ENCODE measurements around the gene PROK2.

Gene PROK2

DNA sequence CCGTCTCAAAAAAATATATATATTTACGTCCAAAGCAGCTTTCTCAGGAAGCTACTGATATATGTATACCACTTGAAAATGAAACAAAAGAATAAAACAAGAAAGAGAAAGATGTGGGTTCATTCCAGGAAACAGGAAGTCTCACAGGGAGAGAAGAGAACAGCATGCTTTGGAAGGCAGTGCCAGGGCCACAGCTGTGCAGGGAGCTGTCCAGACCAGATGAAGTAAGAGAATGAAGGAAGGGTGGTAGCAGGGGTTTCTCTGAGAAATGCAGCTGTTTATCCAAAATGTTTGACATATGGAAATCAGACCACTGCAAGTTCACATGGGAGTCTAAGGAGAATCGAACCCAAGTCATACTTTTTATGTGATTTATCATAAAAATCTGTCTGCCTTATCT is 40.2 kb downstream of the PROK2 start:
- DNase-seq (ENCODE audit: low read depth in 1 of 2, low spot score in 1 of 2): no peak

DNA sequence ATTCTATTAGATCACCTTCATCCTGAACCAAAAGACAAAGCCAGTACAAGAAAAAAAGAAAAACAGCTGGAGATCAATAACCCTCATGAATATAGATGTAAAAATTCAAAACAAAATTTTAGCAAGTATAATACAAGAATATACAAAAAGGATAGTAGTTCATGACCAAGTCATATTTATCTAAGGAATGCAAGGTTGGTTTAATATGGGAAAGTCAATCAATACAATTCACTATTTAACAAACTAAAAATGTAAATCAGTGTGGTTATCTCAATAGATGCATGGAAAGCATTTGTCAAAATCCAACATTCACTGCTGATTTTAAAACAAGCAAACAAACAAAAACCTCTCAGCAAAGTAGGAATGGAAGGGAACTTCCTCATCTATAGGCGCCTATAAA is 42.3 kb downstream of the PROK2 start:
- no peak for DNase-seq (ENCODE audit: low read depth in 1 of 2, low spot score in 1 of 2)

DNA sequence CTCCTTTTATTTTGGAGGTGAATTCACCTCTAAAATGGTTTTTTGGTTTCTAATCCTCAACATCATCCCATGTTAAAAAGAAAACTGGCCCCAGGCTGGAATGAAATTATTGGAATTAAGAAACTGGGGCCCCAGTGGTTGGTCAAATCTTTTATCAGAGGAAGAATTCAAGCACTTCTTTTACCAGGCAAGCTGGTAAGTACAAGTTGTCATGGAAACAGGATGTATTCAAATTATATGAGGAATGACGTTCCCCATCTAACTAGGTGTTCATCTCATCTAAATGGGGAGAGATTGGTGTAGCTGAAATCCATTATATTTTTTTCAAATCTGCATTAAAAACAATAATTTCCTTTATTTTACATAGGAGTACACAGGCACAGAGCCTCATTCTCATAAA is 50.1 kb downstream of the PROK2 start:
- no peak for DNase-seq (ENCODE audit: low read depth in 1 of 2, low spot score in 1 of 2)

DNA sequence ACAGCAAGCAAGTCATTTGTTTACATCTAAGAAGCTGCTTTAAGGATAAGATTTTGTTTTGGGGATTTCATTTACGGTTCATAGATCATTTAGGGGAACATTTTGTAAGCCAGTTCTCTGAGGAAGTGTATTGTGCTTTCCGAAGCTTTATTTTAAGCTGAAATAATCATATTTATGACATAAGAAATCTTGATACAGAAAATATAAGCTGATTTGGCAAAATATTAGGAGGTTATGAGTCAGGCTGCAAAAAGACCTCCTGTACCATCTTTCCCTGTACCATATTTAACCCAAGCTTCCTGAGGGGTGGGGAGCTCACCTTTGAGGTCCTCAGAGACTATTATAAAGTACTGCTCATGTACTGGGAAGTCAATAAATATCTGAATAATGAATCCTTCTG is 51.6 kb downstream of the PROK2 start:
- no peak for DNase-seq (ENCODE audit: low read depth in 1 of 2, low spot score in 1 of 2)

DNA sequence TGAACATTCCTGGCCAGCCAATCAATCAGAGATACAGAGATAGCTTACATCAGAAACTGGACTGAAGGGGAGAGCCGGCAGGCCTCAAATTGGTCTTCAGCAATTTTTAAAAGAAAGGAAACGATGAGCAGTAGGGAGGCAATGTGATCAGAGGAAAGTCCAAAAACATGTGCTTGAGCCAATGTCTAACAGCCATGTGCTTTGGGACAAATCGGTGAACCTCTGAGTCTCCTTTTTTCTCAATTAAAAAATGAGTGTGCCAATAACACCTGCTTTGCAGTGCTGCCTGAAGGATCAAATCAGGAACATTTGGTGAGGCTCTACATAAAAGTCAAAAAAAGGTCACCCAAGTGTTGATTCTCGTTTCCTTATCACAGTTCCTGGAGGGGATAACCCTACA is 52.3 kb downstream of the PROK2 start:
- no peak for DNase-seq (ENCODE audit: low read depth in 1 of 2, low spot score in 1 of 2)

DNA sequence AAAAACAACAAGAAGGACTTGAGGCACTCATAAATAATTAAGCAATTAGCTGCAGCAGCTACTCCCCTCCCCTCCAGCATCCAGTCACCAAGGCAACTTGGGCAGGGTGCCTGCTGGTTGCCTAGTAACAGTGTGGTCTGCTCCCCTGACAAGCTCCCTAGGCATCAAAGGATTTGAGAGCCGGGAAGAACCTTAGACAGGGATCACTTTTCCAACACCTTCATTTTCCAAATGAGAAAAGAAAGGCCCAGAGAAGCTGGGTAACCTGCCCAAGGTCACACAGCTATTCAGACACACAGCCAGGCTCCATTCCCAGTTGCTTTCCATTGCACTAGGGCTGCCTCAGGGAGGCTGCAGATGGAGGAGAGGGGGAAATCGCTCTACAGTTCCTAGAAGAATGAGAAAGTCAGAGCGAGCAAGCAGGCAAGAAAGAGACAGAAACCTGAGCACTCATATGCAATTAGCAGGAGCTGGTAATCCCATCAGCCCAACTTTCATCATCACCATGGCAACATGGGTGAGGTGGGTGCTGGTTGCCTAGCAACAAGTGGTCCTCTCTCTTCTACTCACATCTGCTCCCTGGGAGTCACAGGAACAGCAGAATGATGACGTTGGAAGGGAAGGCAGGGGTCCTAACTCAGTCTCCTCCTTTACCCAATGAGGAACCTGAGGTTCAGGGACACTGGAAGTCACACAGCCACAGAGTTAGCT is 56.2 kb downstream of the PROK2 start:
- no peak for DNase-seq (ENCODE audit: low read depth in 1 of 2, low spot score in 1 of 2)

DNA sequence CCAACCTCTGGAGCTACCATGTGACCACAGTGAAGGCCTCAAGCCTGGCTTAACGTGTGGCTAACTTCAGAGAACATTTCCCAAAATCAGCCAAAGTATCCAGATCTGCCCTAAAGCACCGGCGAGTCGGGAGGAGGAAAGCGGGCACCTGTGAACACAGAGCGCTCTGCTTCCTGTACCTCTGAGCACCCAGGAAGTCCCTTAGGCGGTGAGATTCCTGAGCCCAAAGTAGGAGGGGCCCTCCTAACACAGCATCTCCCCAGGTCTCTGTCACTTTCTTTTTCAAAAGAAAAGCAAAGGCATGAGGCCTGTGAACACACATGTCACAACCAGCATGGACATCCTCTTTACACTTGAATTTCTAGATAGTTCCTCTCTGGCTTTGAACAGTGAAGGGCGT is 58.8 kb downstream of the PROK2 start:
- DNase-seq (ENCODE audit: low read depth in 1 of 2, low spot score in 1 of 2): peak; percentile 16 to 34

DNA sequence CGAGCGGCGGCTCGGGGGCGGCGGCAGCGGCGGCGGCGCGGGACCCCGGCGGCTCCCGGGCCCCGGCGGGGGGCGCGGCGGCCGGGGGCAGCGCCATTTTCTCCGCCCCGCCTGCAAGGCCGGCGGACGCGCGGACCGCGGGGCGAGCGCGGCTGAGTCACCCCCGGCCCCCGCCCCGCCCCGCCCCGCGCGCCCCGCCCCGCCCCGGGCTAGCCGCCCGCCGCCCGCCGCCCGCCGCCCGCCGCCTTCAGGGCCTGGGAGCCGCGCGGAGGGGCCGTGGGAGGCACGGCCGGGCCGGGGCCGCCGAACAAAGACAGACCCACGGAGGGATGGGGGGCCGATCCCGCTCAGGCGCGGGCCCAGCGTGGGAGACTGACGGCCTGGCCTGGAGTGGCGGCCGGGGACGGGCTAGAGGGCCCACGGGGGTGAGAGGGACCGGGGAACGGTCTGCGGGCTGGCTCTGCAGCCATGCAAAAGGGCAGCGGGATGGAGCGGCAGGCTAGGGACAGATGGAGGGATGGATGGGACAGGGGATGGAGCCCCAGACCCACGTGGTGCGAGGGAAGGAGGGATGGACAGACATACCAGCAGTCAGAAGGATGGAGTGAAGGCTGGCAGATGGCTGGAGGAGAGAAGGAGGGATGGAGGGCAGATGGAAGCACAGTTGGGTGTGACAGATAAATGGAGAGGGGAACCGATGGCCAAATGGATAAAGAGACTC is 59.5 kb downstream of the PROK2 start, which contains the start of gene EIF4E3:
EIF4E3 (minus strand) TSS at position 132 of the 721 bp plus-strand sequence; CDS start at position 97, 35 bp downstream.
- DNase-seq (ENCODE audit: low read depth in 1 of 2, low spot score in 1 of 2): no peak

DNA sequence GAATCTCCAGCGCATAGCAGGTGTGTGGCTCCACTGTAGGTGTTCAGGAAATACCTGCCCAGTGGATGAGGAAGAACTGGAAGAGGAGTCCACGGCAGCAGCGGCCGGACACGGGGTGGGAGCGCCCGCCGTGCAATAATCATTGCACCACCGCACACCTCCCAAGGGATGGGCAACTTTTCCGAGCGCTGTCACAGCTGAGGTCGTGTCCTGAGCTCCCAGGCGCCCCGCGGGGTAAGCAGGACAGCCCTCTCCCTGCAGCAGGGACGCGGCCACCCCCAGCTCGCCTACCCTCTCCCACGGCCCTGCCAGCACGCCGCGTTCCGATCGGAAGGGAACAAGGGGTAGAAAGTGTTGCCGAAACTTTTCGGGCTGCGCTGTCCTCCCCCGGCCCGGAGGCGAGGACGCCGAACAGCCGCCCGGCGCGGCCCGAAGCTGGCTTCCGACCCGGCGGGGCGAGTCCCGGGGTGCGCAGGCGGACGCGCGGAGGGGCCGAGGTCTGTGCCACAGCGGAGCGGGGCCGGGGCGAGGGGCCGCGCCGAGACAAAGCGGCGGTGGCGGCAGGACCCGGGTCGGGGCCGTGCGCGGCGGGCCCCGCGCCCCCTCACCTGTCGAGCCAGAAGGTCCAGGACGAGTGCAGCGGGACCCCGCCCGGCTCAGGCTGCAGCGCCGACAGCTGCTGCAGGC is 60.2 kb downstream of the PROK2 start:
- no peak for DNase-seq (ENCODE audit: low read depth in 1 of 2, low spot score in 1 of 2)

DNA sequence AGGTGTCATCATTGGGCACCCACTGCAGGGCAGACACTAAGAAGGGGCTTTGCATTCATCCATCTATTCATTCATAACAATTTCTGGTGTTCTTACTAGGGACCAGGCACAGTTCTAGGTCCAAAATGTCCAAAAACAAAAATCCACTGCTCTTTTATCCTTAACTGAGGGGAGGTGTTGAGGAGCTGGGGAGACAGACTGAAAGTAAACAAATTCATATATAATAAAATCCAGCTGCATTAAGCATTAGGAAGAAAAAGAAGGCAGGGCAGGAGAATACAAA is 60.8 kb downstream of the PROK2 start:
- no peak for DNase-seq (ENCODE audit: low read depth in 1 of 2, low spot score in 1 of 2)

DNA sequence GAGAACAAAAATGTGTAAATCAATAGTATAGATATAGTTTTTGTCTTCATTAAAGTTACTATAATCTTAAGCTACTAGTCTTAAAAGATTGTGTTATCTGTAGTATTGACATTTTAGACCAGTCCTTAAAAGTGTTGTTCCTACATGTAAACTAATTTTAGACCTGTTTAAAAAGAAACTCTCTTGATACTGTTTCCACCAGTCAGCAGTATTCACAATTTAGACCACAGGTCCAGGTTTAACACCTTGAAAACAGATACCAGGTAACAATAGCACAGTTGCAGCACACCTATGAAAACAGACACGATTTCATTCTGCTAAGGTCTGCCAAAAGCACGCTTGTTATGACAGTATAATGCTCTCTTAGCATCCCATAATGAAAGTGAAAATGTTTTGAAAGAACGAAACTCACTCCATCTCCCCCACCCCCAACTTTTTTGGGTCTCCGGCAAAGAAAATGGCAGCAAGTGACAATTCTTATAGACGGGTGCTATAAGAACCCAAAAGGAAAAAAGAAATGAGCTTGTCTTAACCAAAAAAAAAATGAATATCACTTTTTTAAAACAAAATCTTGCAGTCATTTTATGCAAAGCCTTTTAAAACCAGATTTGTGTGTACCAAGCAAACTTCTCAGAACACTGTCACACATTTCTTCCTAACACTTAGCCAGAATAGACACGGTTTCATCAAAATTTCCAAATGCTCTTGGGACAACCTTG is 61.3 kb downstream of the PROK2 start:
- DNase-seq (ENCODE audit: low read depth in 1 of 2, low spot score in 1 of 2): no peak

DNA sequence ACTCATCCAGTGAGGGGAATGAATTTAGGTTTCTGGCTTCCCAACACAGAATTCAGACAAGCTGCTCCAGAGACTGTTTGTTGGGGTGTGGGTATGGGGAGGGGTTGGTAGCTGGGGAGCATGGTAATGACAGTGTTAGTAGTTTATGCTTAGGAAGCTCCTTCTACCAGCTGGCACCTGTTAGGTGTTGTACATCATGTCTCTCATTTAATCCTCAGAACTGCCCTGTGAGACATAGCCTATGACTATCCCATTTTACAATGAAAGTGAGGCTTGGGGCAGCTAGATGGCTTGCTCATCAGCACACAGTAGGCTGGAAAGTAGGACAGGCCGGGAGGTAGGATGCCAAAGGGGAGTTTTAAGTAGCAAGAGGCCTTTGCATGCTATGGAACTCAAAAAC is 62.3 kb downstream of the PROK2 start:
- DNase-seq (ENCODE audit: low read depth in 1 of 2, low spot score in 1 of 2): no peak
